DOHH2 (cell line): ENCODE data around the gene SMG6.

ENCODE experiments used
- H3F3A ChIP-seq: fragments of 200-600 bp; sonication (generic), shearing (Covaris generic); 2 replicates; pipeline ENCODE4 v1.6.0; 2016; ENCODE audit warnings: antibody characterized with exemption, mild to moderate bottlenecking; ENCODE audit not compliant: control insufficient read depth, insufficient read depth
- H3K27ac ChIP-seq: fragments of 200-600 bp; sonication (generic); 2 replicates; pipeline ENCODE4 v1.5.1; 2014; ENCODE audit warnings: low read depth, mild to moderate bottlenecking, low read length, moderate library complexity
- H3K27me3 ChIP-seq: fragments of 200-600 bp; sonication (generic); 2 replicates; pipeline ENCODE4 v1.6.1; 2014; ENCODE audit warnings: mild to moderate bottlenecking, low read length, mixed read lengths; ENCODE audit not compliant: control insufficient read depth
- H3K36me3 ChIP-seq: fragments of 200-600 bp; sonication (generic); 2 replicates; pipeline ENCODE4 v1.6.1; 2014; ENCODE audit warnings: mild to moderate bottlenecking, low read length, moderate library complexity, mixed read lengths; ENCODE audit not compliant: control insufficient read depth
- H3K4me1 ChIP-seq: fragments of 200-600 bp; sonication (generic); 2 replicates; pipeline ENCODE4 v1.6.1; 2014; ENCODE audit warnings: mild to moderate bottlenecking, low read length, mixed read lengths; ENCODE audit not compliant: control insufficient read depth
- H3K4me2 ChIP-seq: fragments of 200-600 bp; sonication (generic); 2 replicates; pipeline ENCODE4 v1.6.0; 2014; ENCODE audit warnings: mild to moderate bottlenecking, low read length, moderate library complexity
- H3K4me3 ChIP-seq: fragments of 200-600 bp; sonication (generic); 2 replicates; pipeline ENCODE4 v1.5.1; 2014; ENCODE audit warnings: mild to moderate bottlenecking, low read length, mixed read lengths
- H3K79me2 ChIP-seq: fragments of 200-600 bp; sonication (generic); 2 replicates; pipeline ENCODE4 v1.6.1; 2014; ENCODE audit warnings: mild to moderate bottlenecking, low read length, mixed read lengths; ENCODE audit not compliant: control insufficient read depth
- H3K9me2 ChIP-seq: fragments of 200-600 bp; sonication (generic); replicated peaks from 2 replicates; pipeline ENCODE4 v1.6.1; 2014; ENCODE audit warnings: mild to moderate bottlenecking, low read length, mixed read lengths; ENCODE audit not compliant: control insufficient read depth
- H3K9me3 ChIP-seq: fragments of 200-600 bp; sonication (generic); 2 replicates; pipeline ENCODE4 v1.6.1; 2014; ENCODE audit warnings: antibody characterized with exemption, low read length, mixed read lengths; ENCODE audit not compliant: control insufficient read depth, insufficient read depth
- H4K20me1 ChIP-seq: fragments of 200-600 bp; sonication (generic); 2 replicates; pipeline ENCODE4 v1.6.0; 2014; ENCODE audit warnings: low read depth, mild to moderate bottlenecking, antibody characterized with exemption, low read length, moderate library complexity; ENCODE audit not compliant: control insufficient read depth, insufficient read depth
- EZH2phosphoT487 ChIP-seq: fragments of 200-600 bp; sonication (generic); IDR thresholded peaks from 2 replicates; pipeline ENCODE4 v1.6.1; 2017; ENCODE audit warnings: borderline replicate concordance, mild to moderate bottlenecking, antibody characterized with exemption, low read length, moderate library complexity, mixed read lengths
- TF ChIP-seq, protein P1 (sequence below): fragments of 200-600 bp; sonication (generic); IDR thresholded peaks from one replicate; pipeline ENCODE4 v1.5.1; 2014; ENCODE audit warnings: antibody characterized with exemption, mild to moderate bottlenecking, low read depth, low read length; ENCODE audit not compliant: poor library complexity, severe bottlenecking

SMG6 gene

DNA sequence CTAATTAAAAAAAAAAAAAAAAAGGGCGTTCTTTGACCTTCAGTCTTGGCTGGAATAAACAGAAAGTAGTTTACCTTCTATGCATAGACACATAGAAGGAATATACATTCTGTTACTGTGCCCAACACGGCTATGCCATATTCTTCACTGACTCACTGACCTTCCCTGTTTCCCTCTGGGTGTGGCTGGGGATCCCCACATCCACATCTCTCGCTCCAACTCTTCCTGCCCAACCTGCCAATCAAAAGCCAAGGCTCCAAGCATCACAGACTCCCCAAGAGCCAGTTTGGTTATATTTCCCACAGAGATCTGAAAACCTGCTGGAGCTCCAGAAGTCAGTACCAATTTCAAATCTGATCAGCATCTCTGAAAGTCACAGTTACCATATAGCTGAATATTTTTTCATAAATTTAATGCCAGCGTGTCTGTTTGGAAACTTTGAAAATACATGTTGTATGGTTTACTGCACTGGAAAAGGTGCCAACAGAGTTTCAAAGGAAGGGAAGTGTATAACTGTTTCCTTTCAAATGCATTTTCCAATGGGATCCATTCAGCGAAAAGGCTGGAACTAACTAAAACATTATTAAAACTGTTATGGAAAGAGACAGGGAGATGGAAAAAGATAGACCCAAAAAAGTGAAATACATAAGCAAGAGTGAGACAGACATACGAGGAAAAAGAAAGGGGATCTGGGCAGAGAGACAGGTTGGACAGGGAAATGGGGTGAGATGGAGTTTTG lies 91.8 kb downstream of the SMG6 start:
- Histone ChIP-seq H3F3A (peaks cover 15% of the 10 kb centered on the region), H3K79me2 (peaks cover 14% of the 10 kb centered on the region), H3K4me1 (peaks cover 39% of the 10 kb centered on the region), H3K36me3 (peaks cover 6% of the 10 kb centered on the region; the same call in 1 of the 2 replicates), H4K20me1 (0 out of 2 replicates have a peak, but pooled peaks cover 4% of the 10 kb centered on the region), H3K27me3 (no peaks in the 10 kb centered on the region), H3K9me2 (no peaks in the 10 kb centered on the region), H3K4me2 (no peak overlapping the region), H3K9me3 (no peaks in the 10 kb centered on the region), H3K27ac (no peak overlapping the region), H3K4me3 (no peak overlapping the region)
- TF ChIP-seq, protein P1, sequence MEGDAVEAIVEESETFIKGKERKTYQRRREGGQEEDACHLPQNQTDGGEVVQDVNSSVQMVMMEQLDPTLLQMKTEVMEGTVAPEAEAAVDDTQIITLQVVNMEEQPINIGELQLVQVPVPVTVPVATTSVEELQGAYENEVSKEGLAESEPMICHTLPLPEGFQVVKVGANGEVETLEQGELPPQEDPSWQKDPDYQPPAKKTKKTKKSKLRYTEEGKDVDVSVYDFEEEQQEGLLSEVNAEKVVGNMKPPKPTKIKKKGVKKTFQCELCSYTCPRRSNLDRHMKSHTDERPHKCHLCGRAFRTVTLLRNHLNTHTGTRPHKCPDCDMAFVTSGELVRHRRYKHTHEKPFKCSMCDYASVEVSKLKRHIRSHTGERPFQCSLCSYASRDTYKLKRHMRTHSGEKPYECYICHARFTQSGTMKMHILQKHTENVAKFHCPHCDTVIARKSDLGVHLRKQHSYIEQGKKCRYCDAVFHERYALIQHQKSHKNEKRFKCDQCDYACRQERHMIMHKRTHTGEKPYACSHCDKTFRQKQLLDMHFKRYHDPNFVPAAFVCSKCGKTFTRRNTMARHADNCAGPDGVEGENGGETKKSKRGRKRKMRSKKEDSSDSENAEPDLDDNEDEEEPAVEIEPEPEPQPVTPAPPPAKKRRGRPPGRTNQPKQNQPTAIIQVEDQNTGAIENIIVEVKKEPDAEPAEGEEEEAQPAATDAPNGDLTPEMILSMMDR: no peak
- TF ChIP-seq EZH2phosphoT487: no peak

DNA sequence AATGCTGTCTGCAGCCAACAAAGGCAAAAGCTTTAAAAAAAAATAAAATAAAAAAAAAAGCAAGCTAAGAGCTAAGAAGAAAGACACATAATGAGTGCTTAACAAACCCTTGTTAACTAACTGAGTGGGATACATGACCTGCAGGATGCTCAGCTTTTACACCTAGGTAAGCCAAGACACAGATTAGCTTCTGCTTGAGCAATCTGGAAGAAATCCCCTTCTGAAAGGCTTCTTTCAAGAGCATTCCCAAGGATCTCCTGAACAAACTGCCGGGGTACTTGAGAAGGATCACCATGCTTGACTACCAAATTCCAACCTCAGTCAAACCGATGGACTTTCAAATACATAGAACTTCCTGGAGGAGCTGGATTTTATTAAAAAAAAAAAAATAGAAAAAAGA lies 92.9 kb downstream of the SMG6 start:
- H3F3A ChIP-seq: peaks cover 7% of the 10 kb centered on the region
- no peaks in the 10 kb centered on the region for H3K9me2 ChIP-seq
- TF ChIP-seq, protein P1: no peak
- no peak for TF ChIP-seq EZH2phosphoT487
- H3K9me3 ChIP-seq: no peaks in the 10 kb centered on the region
- H3K4me1 ChIP-seq: peaks cover 28% of the 10 kb centered on the region
- H4K20me1 ChIP-seq: 0 out of 2 replicates have a peak, but pooled peaks cover 4% of the 10 kb centered on the region
- H3K36me3 ChIP-seq: peaks cover 4% of the 10 kb centered on the region; the same call in 1 of the 2 replicates
- no peak overlapping the region for H3K4me3 ChIP-seq
- H3K4me2 ChIP-seq: no peak overlapping the region
- H3K27me3 ChIP-seq: no peaks in the 10 kb centered on the region
- no peak overlapping the region for H3K27ac ChIP-seq
- peaks cover 11% of the 10 kb centered on the region for H3K79me2 ChIP-seq

DNA sequence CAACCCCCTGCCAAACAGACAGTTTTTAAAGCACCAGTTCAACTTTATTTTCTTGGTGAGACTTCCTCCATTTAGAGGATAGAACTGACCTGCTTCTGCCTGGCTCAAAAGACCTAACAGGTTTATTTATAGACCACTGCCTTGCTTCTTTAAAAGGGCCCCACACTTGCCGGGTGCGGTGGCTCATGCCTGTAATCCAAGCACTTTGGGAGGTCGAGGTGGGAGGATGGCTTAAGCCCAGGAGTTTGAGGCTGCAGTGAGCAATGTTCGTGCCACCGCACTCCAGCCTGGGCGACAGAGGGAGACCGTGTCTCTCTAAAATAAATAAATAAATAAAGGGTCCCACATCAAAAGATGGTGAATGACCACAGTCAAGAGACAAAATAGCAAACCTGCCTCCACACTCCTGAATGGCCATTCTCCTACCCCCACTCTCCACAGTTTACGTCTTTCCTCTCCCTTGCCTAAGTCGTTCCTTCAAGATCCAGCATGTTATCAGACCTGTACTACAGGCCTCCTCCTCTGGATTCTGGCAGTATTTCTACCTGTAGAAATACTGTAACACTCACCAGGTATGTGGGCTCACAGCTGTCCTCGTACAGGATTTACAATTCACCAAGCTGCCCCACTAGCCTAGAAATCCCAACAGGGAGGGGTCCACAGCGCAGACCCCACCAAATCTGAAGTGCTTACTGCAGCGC lies 95.6 kb downstream of the SMG6 start:
- Histone ChIP-seq H3K4me3 (no peak overlapping the region), H3K27ac (no peak overlapping the region), H4K20me1 (no peaks in the 10 kb centered on the region), H3K9me2 (no peaks in the 10 kb centered on the region), H3F3A (no peaks in the 10 kb centered on the region), H3K79me2 (no peaks in the 10 kb centered on the region), H3K4me1 (peaks cover 9% of the 10 kb centered on the region), H3K9me3 (no peaks in the 10 kb centered on the region), H3K36me3 (0 out of 2 replicates have a peak, but pooled peaks cover 4% of the 10 kb centered on the region), H3K4me2 (no peak overlapping the region), H3K27me3 (no peaks in the 10 kb centered on the region)
- TF ChIP-seq EZH2phosphoT487: no peak
- TF ChIP-seq, protein P1: no peak
